IMR-90 (cell line): ENCODE results near the gene GORASP1. TPM values are rescaled to one million over a fixed set of nuclear protein-coding genes. Genes with fewer than 3 reads are reported as not detected.

Experiments
- ATAC-seq: fragments of 200-7000 bp; cut with Tn5 transposase; 2 replicates; pipeline ENCODE4 v1.9.1; 2020; ENCODE audit warnings: low read depth, mild to moderate bottlenecking, moderate library complexity
- BruUV-seq: library from RNA; stranded (reverse); fragments of 400-500 nt; replicated peaks from 2 replicates; lab custom pipeline; 2021; lab: Mats Ljungman, UMichigan
- CTCF ChIA-PET: fragments of 300-600 bp; formaldehyde crosslinking; extraction: SDS; loops from one replicate; lab custom pipeline; 2021; ENCODE audit warnings: antibody characterized with exemption; lab: Yijun Ruan, JAX
- POLR2A ChIA-PET: fragments of 300-600 bp; sonication (Branson Sonifier 250); formaldehyde crosslinking; loops from one replicate; lab custom pipeline; 2022; ENCODE audit warnings: antibody characterized with exemption; ENCODE audit not compliant: unreplicated experiment; lab: Charles Lee
- DNase-seq: peaks from one replicate; pipeline ENCODE4 v3.0.0; 2013
- H2AFZ ChIP-seq: replicated peaks from 2 replicates; pipeline ENCODE3; 2013; ENCODE audit warnings: low read length, mild to moderate bottlenecking; ENCODE audit not compliant: poor library complexity
- H2AK5ac ChIP-seq: 2 replicates; pipeline ENCODE4 v1.6.1; 2013; ENCODE audit warnings: low read depth, low read length, inconsistent platforms
- H2AK9ac ChIP-seq: replicated peaks from 2 replicates; pipeline ENCODE3; 2013; ENCODE audit warnings: mild to moderate bottlenecking, low read depth, low read length, moderate library complexity; ENCODE audit not compliant: poor library complexity
- H2BK120ac ChIP-seq: 2 replicates; pipeline ENCODE4 v1.6.1; 2013; ENCODE audit warnings: low read depth, low read length, inconsistent platforms
- H2BK15ac ChIP-seq: 3 replicates; pipeline ENCODE4 v1.6.1; 2013; ENCODE audit warnings: low read depth, low read length, inconsistent platforms
- H2BK20ac ChIP-seq: 2 replicates; pipeline ENCODE4 v1.6.1; 2013; ENCODE audit warnings: low read depth, mild to moderate bottlenecking, inconsistent platforms, low read length, moderate library complexity
- H2BK5ac ChIP-seq: 2 replicates; pipeline ENCODE4 v1.6.1; 2013; ENCODE audit warnings: mild to moderate bottlenecking, low read depth, low read length, inconsistent platforms; ENCODE audit not compliant: poor library complexity, severe bottlenecking
- H3K14ac ChIP-seq: replicated peaks from 2 replicates; pipeline ENCODE4 v1.6.1; 2013; ENCODE audit warnings: low read depth, low read length, inconsistent platforms
- H3K18ac ChIP-seq: 2 replicates; pipeline ENCODE4 v1.6.1; 2013; ENCODE audit warnings: low read depth, low read length, control low read depth
- H3K23ac ChIP-seq: 2 replicates; pipeline ENCODE4 v1.6.1; 2013; ENCODE audit warnings: low read depth, low read length, inconsistent platforms
- H3K27ac ChIP-seq: 2 replicates; pipeline ENCODE4 v1.5.1; 2013; ENCODE audit warnings: mild to moderate bottlenecking, control low read depth, low read length; ENCODE audit not compliant: insufficient read depth
- H3K27me3 ChIP-seq: 2 replicates; pipeline ENCODE4 v1.6.1; 2013; ENCODE audit warnings: low read length; ENCODE audit not compliant: control insufficient read depth, insufficient read depth
- H3K36me3 ChIP-seq: 2 replicates; pipeline ENCODE4 v1.6.1; 2013; ENCODE audit warnings: low read length, mixed read lengths; ENCODE audit not compliant: control insufficient read depth, insufficient read depth
- H3K4ac ChIP-seq: 2 replicates; pipeline ENCODE4 v1.6.1; 2013; ENCODE audit warnings: low read depth, low read length, inconsistent platforms
- H3K4me1 ChIP-seq: 2 replicates; pipeline ENCODE4 v1.6.1; 2013; ENCODE audit warnings: low read length, mixed read lengths; ENCODE audit not compliant: control insufficient read depth, insufficient read depth
- H3K4me2 ChIP-seq: 2 replicates; pipeline ENCODE4 v1.6.1; 2013; ENCODE audit warnings: low read depth, mild to moderate bottlenecking, control low read depth, low read length, moderate library complexity
- H3K4me3 ChIP-seq: 2 replicates; pipeline ENCODE4 v1.5.1; 2013; ENCODE audit warnings: low read depth, mild to moderate bottlenecking, control low read depth, low read length, moderate library complexity; ENCODE audit not compliant: insufficient read depth
- H3K56ac ChIP-seq: 2 replicates; pipeline ENCODE4 v1.6.1; 2013; ENCODE audit warnings: low read length, inconsistent platforms; ENCODE audit not compliant: insufficient read depth; ENCODE audit errors: extremely low read depth
- H3K79me1 ChIP-seq, 2 experiments: 2 replicates each; pipeline ENCODE4 v1.6.1; 2013; ENCODE audit warnings: low read length in 2 of 2, inconsistent platforms in 1 of 2, low read depth in 1 of 2
- H3K9ac ChIP-seq: 2 replicates; pipeline ENCODE4 v1.6.1; 2013; ENCODE audit warnings: low read depth, low read length, control low read depth
- H3K9me1 ChIP-seq: 2 replicates; pipeline ENCODE4 v1.6.1; 2013; ENCODE audit warnings: low read length, inconsistent platforms; ENCODE audit not compliant: insufficient read depth
- H3K9me3 ChIP-seq: 2 replicates; pipeline ENCODE4 v1.6.1; 2013; ENCODE audit warnings: low read length; ENCODE audit not compliant: control insufficient read depth, insufficient read depth
- H4K20me1 ChIP-seq: 2 replicates; pipeline ENCODE4 v1.6.1; 2013; ENCODE audit warnings: low read length, inconsistent platforms; ENCODE audit not compliant: insufficient read depth
- H4K5ac ChIP-seq: 2 replicates; pipeline ENCODE4 v1.6.1; 2013; ENCODE audit warnings: mild to moderate bottlenecking, low read depth, low read length, control low read depth
- H4K8ac ChIP-seq, 2 experiments: 2 replicates each; pipeline ENCODE4 v1.6.1; 2013; ENCODE audit warnings: low read depth in 2 of 2, low read length in 2 of 2, control low read depth in 1 of 2, inconsistent platforms in 1 of 2
- H4K91ac ChIP-seq: 2 replicates; pipeline ENCODE4 v1.6.1; 2013; ENCODE audit warnings: low read depth, low read length, inconsistent platforms; ENCODE audit not compliant: insufficient read depth
- BHLHE40 ChIP-seq: fragments of 150-350 bp; IDR thresholded peaks from 2 replicates; pipeline ENCODE4 v1.6.1; 2016; ENCODE audit warnings: mild to moderate bottlenecking, low read depth, low read length
- CEBPB ChIP-seq: IDR thresholded peaks from 2 replicates; pipeline ENCODE4 v1.6.1; 2012; ENCODE audit warnings: low read depth, low read length, improper control_type of control experiment
- CHD1 ChIP-seq: IDR thresholded peaks from 2 replicates; pipeline ENCODE4 v1.6.1; 2012; ENCODE audit warnings: low read depth, low read length, improper control_type of control experiment
- CTCF ChIP-seq: conservative IDR thresholded peaks from 2 replicates; pipeline ENCODE4 v1.5.1; 2012; ENCODE audit warnings: mild to moderate bottlenecking, low read depth, low read length, improper control_type of control experiment
- ELK1 ChIP-seq: fragments of 150-350 bp; IDR thresholded peaks from 2 replicates; pipeline ENCODE4 v1.6.1; 2016; ENCODE audit warnings: low read depth, mild to moderate bottlenecking, low read length, moderate library complexity, borderline replicate concordance
- FOS ChIP-seq: fragments of 150-350 bp; IDR thresholded peaks from 2 replicates; pipeline ENCODE4 v1.6.1; 2016; ENCODE audit warnings: low read depth, low read length
- MAFK ChIP-seq: IDR thresholded peaks from 2 replicates; pipeline ENCODE4 v1.6.1; 2012; ENCODE audit warnings: low read depth, low read length, improper control_type of control experiment
- MXI1 ChIP-seq: IDR thresholded peaks from 2 replicates; pipeline ENCODE4 v1.6.1; 2012; ENCODE audit warnings: low read depth, mild to moderate bottlenecking, low read length, moderate library complexity, borderline replicate concordance
- NFE2L2 ChIP-seq: fragments of 150-350 bp; IDR thresholded peaks from 2 replicates; pipeline ENCODE4 v1.6.1; 2016; ENCODE audit warnings: low read depth, mild to moderate bottlenecking, low read length
- POLR2A ChIP-seq: IDR thresholded peaks from 2 replicates; pipeline ENCODE4 v1.6.1; 2012; ENCODE audit warnings: mild to moderate bottlenecking, low read depth, low read length
- RAD21 ChIP-seq: IDR thresholded peaks from 2 replicates; pipeline ENCODE4 v1.6.1; 2012; ENCODE audit warnings: low read length, improper control_type of control experiment
- RCOR1 ChIP-seq: IDR thresholded peaks from 2 replicates; pipeline ENCODE4 v1.6.1; 2012; ENCODE audit warnings: mild to moderate bottlenecking, low read length, improper control_type of control experiment; ENCODE audit not compliant: insufficient replicate concordance
- RFX5 ChIP-seq: IDR thresholded peaks from 2 replicates; pipeline ENCODE4 v1.8.0; 2012; ENCODE audit warnings: low read depth, mild to moderate bottlenecking, low read length, moderate library complexity
- SMC3 ChIP-seq: fragments of 150-350 bp; IDR thresholded peaks from 2 replicates; pipeline ENCODE4 v1.6.1; 2016; ENCODE audit warnings: low read depth, mild to moderate bottlenecking, antibody characterized with exemption, low read length, moderate library complexity
- USF2 ChIP-seq: fragments of 150-350 bp; IDR thresholded peaks from 2 replicates; pipeline ENCODE4 v1.6.1; 2017; ENCODE audit warnings: mild to moderate bottlenecking, antibody characterized with exemption, low read length, low read depth
- WGBS, 2 experiments: methylation state at CpG; one replicate each; pipeline versions ENCODE4 v1.1.5 to v1.1.7; 2013; ENCODE audit warnings: missing lambda C conversion rate in 2 of 2; ENCODE audit not compliant: insufficient read length in 1 of 2; ENCODE audit errors: extremely low coverage in 2 of 2; 5-methylcytosine and 5-hydroxymethylcytosine counted together
- dilution Hi-C: fragments of 300-500 bp; cut with HindIII; formaldehyde crosslinking; loops from one replicate; pipeline ENCODE4 v1.14.3; 2018; ENCODE audit warnings: low sequenced_read_pairs; ENCODE audit not compliant: unreplicated experiment
- in situ Hi-C: fragments of 300-500 bp; cut with MboI; formaldehyde crosslinking; loops from 3 replicates; pipeline ENCODE4 v1.14.3; 2019; ENCODE audit warnings: low sequenced_read_pairs, inconsistent platforms, mixed read lengths
- intact Hi-C: fragments of 100-400 bp; cut with micrococcal nuclease; formaldehyde crosslinking; loops from 2 replicates; pipeline ENCODE4 v1.10.0; 2022
- polyA plus RNA-seq, 3 experiments: library from polyadenylated mRNA; depleted of rRNA; stranded (reverse); fragments of >200 nt; gene quantifications; 2 replicates each; pipeline ENCODE4 v1.2.3, GENCODE V29; 2012; ENCODE audit warnings: low replicate concordance in 1 of 3
- total RNA-seq: library from RNA; depleted of rRNA; stranded (reverse); fragments of >200 nt; gene quantifications from 2 replicates; pipeline ENCODE4 v1.2.3, GENCODE V29; 2012

GORASP1 gene
- total and polyA plus RNA-seq, 2 of the 4 experiments (the other 2 are of a cell fraction), result 35.0 to 56.6 TPM

- Histone ChIP-seq H2BK120ac (peak overlapping the region; percentile 91), H3K56ac (0 out of 2 replicates have a peak overlapping the region, but pooled peaks have one; percentile 26), H4K5ac (peak overlapping the region; percentile 44; the same call in 1 of the 2 replicates), H3K9me1 (peaks cover 35% of the 10 kb centered on the region), H4K8ac (peak overlapping the region; percentile 35 to 82), H2AFZ (peak overlapping the region; percentile 27), H3K9ac (peak overlapping the region; percentile 39; the same call in 1 of the 2 replicates), H3K9me3 (no peaks in the 10 kb centered on the region), H3K27ac (peak overlapping the region; percentile 82), H3K4ac (peak overlapping the region; percentile 96), H2BK20ac (peak overlapping the region; percentile 50; the same call in 1 of the 2 replicates), H2AK9ac (peak overlapping the region; percentile 74), H3K14ac (peak overlapping the region; percentile 75), H3K18ac (peak overlapping the region; percentile 58), H3K4me3 (no peak overlapping the region), H4K91ac (peak overlapping the region; percentile 93), H2AK5ac (peak overlapping the region; percentile 97), H3K27me3 (no peaks in the 10 kb centered on the region), H3K23ac (peak overlapping the region; percentile 98), H3K4me2 (peak overlapping the region; percentile 56), H4K20me1 (peaks cover 88% of the 10 kb centered on the region), H2BK15ac (peak overlapping the region; percentile 88; the same call in 2 of the 3 replicates), H3K36me3 (peaks cover 17% of the 10 kb centered on the region), H2BK5ac (peak overlapping the region; percentile 91), H3K4me1 (peaks cover 49% of the 10 kb centered on the region), H3K79me1 (peaks cover 6 to 83% of the 10 kb centered on the region in 2 experiments; a peak in 3 of 4 replicates)
- no TSS peak for BruUV-seq
- CTCF ChIA-PET, result interaction anchor here (0.8 kb wide), 1 partner anchor 22 kb away, joined by 5 read pairs; no protein-coding TSS in a partner anchor
- ATAC-seq (no peak), DNase-seq (no peak)
- POLR2A ChIA-PET, result no interaction called here
- WGBS, 2 experiments, result 60% methylated on average over 5 of the region's 9 CpGs; no CpG with 5 or more reads in 1 of the 2 experiments
- in situ Hi-C loops, result no loop called here
- dilution Hi-C loops, result no loop called here
- intact Hi-C loops, result no loop called here
- TF ChIP-seq RFX5 (no peak), RCOR1 (no peak), RAD21 (no peak), FOS (no peak), NFE2L2 (no peak), CTCF (no peak), CHD1 (no peak; the same call in 1 of the 2 replicates), USF2 (no peak), MXI1 (no peak), SMC3 (no peak), BHLHE40 (no peak), CEBPB (no peak), ELK1 (no peak), POLR2A (no peak; the same call in 1 of the 2 replicates), MAFK (no peak)
These were observed 41.1 kb upstream of the GORASP1 start for GRCh38 chr3:39148435-39149058.
